Activated CD8-positive, alpha-beta memory T cell treated with anti-CD3 and anti-CD28 coated beads, Interleukin-2, amount 10 ng/mL, durations not matched to agents 7 days and 5 days (primary cell): ENCODE data around the gene CCL23. TPM values are rescaled to one million over a fixed set of nuclear protein-coding genes. Genes with fewer than 3 reads are reported as not detected.
A peak's percentile ranks its signal among the peaks of the same experiment; 100 is the strongest.
"Not testable (repeated sequence)": the region's sequence is repeated elsewhere in the genome, so short reads cannot be mapped to it uniquely, and the experiment has no call there.

Experiments
- ATAC-seq: fragments of 150-1000 bp; cut with Tn5 transposase; one replicate; pipeline ENCODE4 v1.10.0; 2021; ENCODE audit warnings: moderate library complexity
- CTCF ChIA-PET: fragments of 350-600 bp; sonication (Branson Sonifier 250); formaldehyde crosslinking; loops from one replicate; lab custom pipeline; 2021; ENCODE audit warnings: antibody characterized with exemption; lab: Charles Lee
- DNase-seq: peaks from one replicate; pipeline ENCODE4 v3.0.0-alpha.2; 2020
- H3K27ac Mint-ChIP-seq: one replicate; pipeline ENCODE4 v1.8.0; 2021; ENCODE audit warnings: mild to moderate bottlenecking, mixed read lengths
- H3K27me3 Mint-ChIP-seq: one replicate; pipeline ENCODE4 v1.8.0; 2021; ENCODE audit warnings: mixed read lengths
- H3K36me3 Mint-ChIP-seq: one replicate; pipeline ENCODE4 v1.8.0; 2021; ENCODE audit warnings: mild to moderate bottlenecking, mixed read lengths
- H3K4me1 Mint-ChIP-seq: one replicate; pipeline ENCODE4 v1.8.0; 2021; ENCODE audit warnings: mixed read lengths
- H3K4me3 Mint-ChIP-seq: one replicate; pipeline ENCODE4 v1.8.0; 2021; ENCODE audit warnings: mild to moderate bottlenecking, moderate library complexity, mixed read lengths
- H3K9me3 Mint-ChIP-seq: one replicate; pipeline ENCODE4 v1.8.0; 2022; ENCODE audit warnings: low read depth, mixed read lengths
- total RNA-seq, 2 experiments: library from RNA; stranded (reverse); gene quantifications; one replicate each; pipeline ENCODE4 v1.2.3, GENCODE V29; 2021

CCL23 gene
- total RNA-seq, 2 experiments from 2014 or later = 0.82 TPM; not detected in 1

DNA sequence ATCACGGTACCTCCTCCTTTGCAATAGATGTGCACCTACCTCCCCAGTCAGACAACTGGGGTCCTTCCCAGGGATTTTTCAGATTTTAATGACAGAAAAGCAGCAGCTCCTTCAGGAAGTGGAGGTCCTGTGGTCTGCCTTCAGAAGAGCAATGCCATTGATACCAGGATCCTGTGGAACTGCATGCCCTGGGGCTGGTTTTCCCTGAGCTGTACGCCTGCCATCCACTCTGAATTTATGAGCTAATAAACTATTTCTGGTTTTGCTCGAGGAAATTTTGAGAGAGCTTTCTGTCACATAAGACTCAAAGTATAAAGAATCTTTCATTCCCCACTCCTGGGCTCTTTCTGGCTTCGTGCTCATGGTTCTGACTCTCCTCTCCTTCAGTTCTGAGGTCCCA, 10.0 kb upstream of the CCL23 start:
- CTCF ChIA-PET = interaction anchor here (0.9 kb wide), 1 partner anchor 119 kb away, joined by 3 read pairs; no protein-coding TSS in a partner anchor
- H3K36me3 Mint-ChIP-seq = no peaks in the 10 kb centered on the region
- no peaks in the 10 kb centered on the region for H3K9me3 Mint-ChIP-seq
- DNase-seq (no peak), ATAC-seq (no peak)
- no peak overlapping the region for H3K27ac Mint-ChIP-seq
- no peak overlapping the region for H3K4me3 Mint-ChIP-seq
- peaks cover 6% of the 10 kb centered on the region for H3K27me3 Mint-ChIP-seq
- H3K4me1 Mint-ChIP-seq = no peaks in the 10 kb centered on the region

DNA sequence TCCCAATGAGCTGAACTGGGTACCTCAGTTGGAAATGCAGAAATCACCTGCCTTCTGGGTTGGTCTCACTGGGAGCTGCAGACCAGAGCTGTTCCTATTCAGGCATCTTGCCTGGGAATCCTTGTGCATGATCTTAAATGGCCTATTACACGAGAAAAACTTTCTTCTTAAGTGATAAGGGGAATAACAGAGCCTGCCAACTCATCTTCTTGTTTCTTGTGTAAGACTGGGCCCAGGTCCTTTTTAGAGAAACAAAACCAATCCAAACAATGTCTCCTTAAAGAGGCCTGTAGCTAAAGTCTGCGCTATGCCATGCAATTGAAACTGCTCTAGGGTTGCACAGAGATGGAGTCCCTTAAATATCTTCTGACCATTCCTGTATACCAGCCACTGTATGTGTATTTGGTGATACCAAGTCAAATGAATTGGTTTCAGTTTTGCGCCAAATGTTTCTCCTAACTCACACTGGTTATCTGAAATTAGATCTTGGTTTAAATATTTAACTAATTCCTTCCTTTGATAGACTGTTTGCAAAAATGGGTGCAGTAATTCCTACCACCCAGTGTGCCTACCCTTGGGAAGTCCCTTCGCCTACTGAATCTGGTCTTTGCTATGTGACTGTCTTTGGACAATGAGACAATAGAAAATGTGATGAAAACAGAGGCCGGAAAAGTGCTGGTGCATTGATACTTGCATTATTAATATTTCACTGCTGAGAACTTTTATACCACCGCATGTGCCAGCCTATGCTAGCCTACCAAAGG, 6.5 kb upstream of the CCL23 start:
- no peak for ATAC-seq
- CTCF ChIA-PET = interaction anchor here (1.3 kb wide), 1 partner anchor 48 kb away, joined by 3 read pairs; no protein-coding TSS in a partner anchor
- Mint-ChIP-seq H3K4me1 (no peaks in the 10 kb centered on the region), H3K9me3 (peaks cover 2% of the 10 kb centered on the region), H3K27ac (no peak overlapping the region), H3K4me3 (no peak overlapping the region), H3K36me3 (peaks cover 1% of the 10 kb centered on the region), H3K27me3 (peaks cover 32% of the 10 kb centered on the region)
- no peak for DNase-seq

GRCh38 chr17:36019423-36019822, 1.7 kb upstream of the CCL23 start:
- peaks cover 1% of the 10 kb centered on the region for H3K36me3 Mint-ChIP-seq
- peaks cover 5% of the 10 kb centered on the region for H3K4me1 Mint-ChIP-seq
- H3K4me3 Mint-ChIP-seq = no peak overlapping the region
- ATAC-seq = no peak
- peaks cover 2% of the 10 kb centered on the region for H3K9me3 Mint-ChIP-seq
- no peak overlapping the region for H3K27ac Mint-ChIP-seq
- CTCF ChIA-PET = interaction anchor here (0.6 to 2.5 kb wide), 3 partner anchors 43 to 169 kb away, joined by 3 to 8 read pairs (median 4); no protein-coding TSS in a partner anchor
- peaks cover 36% of the 10 kb centered on the region for H3K27me3 Mint-ChIP-seq
- no peak for DNase-seq

- H3K4me1 Mint-ChIP-seq = peaks cover 5% of the 10 kb centered on the region
Measured at GRCh38 chr17:36016555-36016954, 1.2 kb downstream of the CCL23 start.

GRCh38 chr17:36015895-36016294, 1.9 kb downstream of the CCL23 start:
- H3K27me3 Mint-ChIP-seq = peaks cover 20% of the 10 kb centered on the region
- ATAC-seq, H3K9me3 Mint-ChIP-seq, DNase-seq, H3K36me3 Mint-ChIP-seq, CTCF ChIA-PET, H3K27ac Mint-ChIP-seq, H3K4me3 Mint-ChIP-seq, H3K4me1 Mint-ChIP-seq: not testable (repeated sequence)

More at GRCh38 chr17:36016555-36016954, 1.2 kb downstream of the CCL23 start:
- DNase-seq (no peak), ATAC-seq (no peak)
- no peak overlapping the region for H3K4me3 Mint-ChIP-seq
- H3K9me3 Mint-ChIP-seq = no peaks in the 10 kb centered on the region
- no peak overlapping the region for H3K27ac Mint-ChIP-seq
- peaks cover 25% of the 10 kb centered on the region for H3K27me3 Mint-ChIP-seq
- CTCF ChIA-PET = no interaction called here
- H3K36me3 Mint-ChIP-seq = peaks cover 1% of the 10 kb centered on the region

- H3K27me3 Mint-ChIP-seq = peaks cover 10% of the 10 kb centered on the region
- H3K4me3 Mint-ChIP-seq = no peak overlapping the region
- ATAC-seq = no peak
- CTCF ChIA-PET = no interaction called here
- no peaks in the 10 kb centered on the region for H3K9me3 Mint-ChIP-seq
- DNase-seq = no peak
- H3K27ac Mint-ChIP-seq = no peak overlapping the region
- peaks cover 5% of the 10 kb centered on the region for H3K4me1 Mint-ChIP-seq
- H3K36me3 Mint-ChIP-seq = no peaks in the 10 kb centered on the region
Measured at GRCh38 chr17:36014946-36015345, 2.8 kb downstream of the CCL23 start.

GRCh38 chr17:36011201-36011600, 6.6 kb downstream of the CCL23 start:
- Mint-ChIP-seq H3K9me3 (no peaks in the 10 kb centered on the region), H3K4me3 (no peak overlapping the region), H3K4me1 (no peaks in the 10 kb centered on the region), H3K36me3 (no peaks in the 10 kb centered on the region), H3K27ac (no peak overlapping the region), H3K27me3 (no peaks in the 10 kb centered on the region)
- no peak for DNase-seq
- CTCF ChIA-PET = no interaction called here
- no peak for ATAC-seq

DNA sequence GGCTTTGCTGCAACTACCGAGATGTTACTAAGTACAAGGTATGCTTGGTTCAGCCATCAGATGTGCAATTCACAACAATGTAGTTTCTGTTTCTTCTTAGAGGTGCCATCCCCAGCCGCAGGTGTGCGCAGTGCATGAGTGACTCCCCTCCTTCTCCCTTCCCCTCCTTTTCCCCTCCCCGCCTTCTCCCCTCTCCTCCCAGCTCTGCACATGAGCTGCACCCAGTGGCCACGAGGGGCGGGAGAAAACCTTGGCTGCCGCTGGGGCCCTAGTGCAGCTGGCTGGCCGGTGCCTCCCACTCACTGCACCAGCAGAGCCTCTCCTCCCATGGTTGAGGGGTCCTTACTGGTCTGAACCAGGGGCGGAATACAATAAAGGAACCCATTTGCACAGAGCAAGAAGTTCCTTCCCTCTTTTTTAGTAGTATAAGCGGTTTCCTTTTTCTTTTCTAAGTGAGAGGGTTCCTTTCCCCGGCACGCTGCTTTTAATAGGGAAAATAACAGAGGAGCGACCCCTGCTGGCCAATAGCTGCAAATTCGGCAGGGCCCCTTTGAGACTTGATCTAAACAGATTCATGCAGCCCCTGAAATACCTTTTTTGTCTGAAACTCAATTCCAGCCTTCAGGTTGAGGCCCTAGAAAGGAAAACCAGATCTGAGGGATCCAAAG, 8.6 kb downstream of the CCL23 start:
- no peaks in the 10 kb centered on the region for H3K9me3 Mint-ChIP-seq
- CTCF ChIA-PET = interaction anchor here (0.6 to 1.6 kb wide), 6 partner anchors 16 to 141 kb away, joined by 3 to 4 read pairs (median 4); no protein-coding TSS in a partner anchor
- no peak for DNase-seq

DNA sequence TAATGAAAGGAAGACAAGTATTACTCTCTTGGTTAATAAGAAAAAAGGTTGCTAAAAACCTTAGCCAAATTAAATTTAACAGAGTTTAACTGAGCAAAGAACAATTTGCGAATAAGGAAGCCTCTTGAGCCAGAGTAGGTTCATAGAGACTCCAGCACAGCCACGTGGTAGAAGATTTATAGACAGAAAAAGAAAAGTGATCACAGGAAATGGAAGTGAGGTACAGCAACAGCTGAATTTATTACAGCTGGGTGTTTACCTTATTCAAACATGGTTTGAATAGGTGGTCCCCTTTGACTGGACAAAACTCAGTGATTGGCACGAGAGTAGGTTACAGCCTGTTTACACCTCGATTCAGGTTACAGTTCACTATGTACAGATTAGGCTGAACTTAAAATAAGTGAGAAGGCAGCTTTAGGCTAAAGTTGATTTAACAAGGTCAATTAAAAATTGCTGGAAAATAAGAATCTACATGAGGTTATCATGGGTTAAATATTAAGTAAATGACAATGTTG, 13.1 kb downstream of the CCL23 start:
- H3K4me3 Mint-ChIP-seq = no peak overlapping the region
- H3K36me3 Mint-ChIP-seq = no peaks in the 10 kb centered on the region
- no peak for DNase-seq
- peak overlapping the region; percentile 42 for H3K27ac Mint-ChIP-seq
- no peaks in the 10 kb centered on the region for H3K27me3 Mint-ChIP-seq
- no peak for ATAC-seq
- no peaks in the 10 kb centered on the region for H3K9me3 Mint-ChIP-seq
- peaks cover 12% of the 10 kb centered on the region for H3K4me1 Mint-ChIP-seq
- CTCF ChIA-PET = interaction anchor here (0.9 to 2.6 kb wide), 11 partner anchors 9 to 241 kb away, joined by 3 to 17 read pairs (median 5); partner anchors contain the start of gene CCL14

More for the DNA sequence above, 8.6 kb downstream of the CCL23 start:
- Mint-ChIP-seq H3K4me1 (peaks cover 11% of the 10 kb centered on the region), H3K36me3 (no peaks in the 10 kb centered on the region), H3K4me3 (no peak overlapping the region), H3K27me3 (no peaks in the 10 kb centered on the region), H3K27ac (no peak overlapping the region)
- no peak for ATAC-seq

DNA sequence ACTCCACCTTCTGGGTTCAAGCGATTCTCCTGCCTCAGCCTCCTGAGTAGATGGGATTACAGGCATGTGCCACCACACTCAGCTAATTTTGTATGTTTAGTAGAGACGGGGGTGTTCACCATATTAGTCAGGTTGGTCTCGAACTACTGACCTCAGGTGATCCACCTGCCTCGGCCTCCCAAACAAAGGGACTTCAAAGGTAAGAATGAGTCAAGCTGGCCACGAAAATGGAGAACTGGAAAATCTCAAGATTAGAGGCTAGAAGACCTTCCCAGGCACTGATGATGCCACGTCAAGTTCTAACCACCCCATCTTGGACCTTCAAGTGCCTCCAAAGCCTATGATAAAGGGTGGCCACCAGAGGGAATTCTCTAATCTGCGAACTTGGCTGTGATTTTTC, 15.1 kb downstream of the CCL23 start:
- H3K4me3 Mint-ChIP-seq = no peak overlapping the region
- no peak overlapping the region for H3K27ac Mint-ChIP-seq
- CTCF ChIA-PET = no interaction called here
- no peaks in the 10 kb centered on the region for H3K9me3 Mint-ChIP-seq
- no peak for ATAC-seq
- H3K27me3 Mint-ChIP-seq = no peaks in the 10 kb centered on the region
- peaks cover 12% of the 10 kb centered on the region for H3K4me1 Mint-ChIP-seq
- H3K36me3 Mint-ChIP-seq = no peaks in the 10 kb centered on the region
- DNase-seq = no peak

DNA sequence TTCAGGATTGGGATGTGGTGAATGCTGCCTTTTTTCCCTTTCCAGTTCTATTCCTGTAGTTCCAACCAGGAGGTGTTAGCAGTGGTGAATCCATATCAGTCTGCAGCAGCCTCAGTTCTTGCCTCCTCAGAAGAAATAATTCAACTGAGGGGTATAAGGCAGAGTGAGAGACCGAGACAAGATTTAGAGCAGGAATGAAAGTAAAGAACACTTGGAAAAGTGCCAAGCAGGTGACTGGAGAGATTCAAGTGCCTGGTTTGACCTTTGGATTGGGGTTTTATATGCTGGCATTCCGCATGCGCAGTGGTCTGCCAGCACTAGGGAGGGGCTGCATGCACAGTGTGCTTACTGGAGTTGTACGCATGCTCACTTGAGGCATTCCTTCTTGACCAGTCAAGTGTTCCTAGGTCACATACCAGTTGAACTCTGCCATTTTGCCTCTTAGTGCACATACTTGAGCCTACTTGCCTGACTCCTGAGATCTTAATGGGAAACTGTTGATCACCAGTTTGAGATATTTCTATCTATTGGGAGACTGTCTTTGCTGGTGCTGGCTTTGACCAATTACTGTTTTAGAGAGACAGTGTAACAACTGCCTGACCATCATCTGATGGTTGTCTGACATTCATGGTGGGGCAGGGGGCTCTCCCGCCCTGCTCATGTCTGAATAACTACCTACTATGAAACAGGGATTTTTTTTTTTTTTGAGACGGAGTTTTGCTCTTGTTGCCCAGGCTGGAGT, 15.7 kb downstream of the CCL23 start:
- no peak overlapping the region for H3K27ac Mint-ChIP-seq
- DNase-seq = no peak
- H3K4me3 Mint-ChIP-seq = no peak overlapping the region
- CTCF ChIA-PET = interaction anchor here (0.9 kb wide), 1 partner anchor 26 kb away, joined by 3 read pairs; no protein-coding TSS in a partner anchor
- H3K9me3 Mint-ChIP-seq = no peaks in the 10 kb centered on the region
- no peak for ATAC-seq
- no peaks in the 10 kb centered on the region for H3K27me3 Mint-ChIP-seq
- H3K36me3 Mint-ChIP-seq = no peaks in the 10 kb centered on the region
- peaks cover 12% of the 10 kb centered on the region for H3K4me1 Mint-ChIP-seq

GRCh38 chr17:36001110-36001771, 16.5 kb downstream of the CCL23 start, which contains the start of gene CCL15:
Gene CCL15 (minus strand): TSS chr17:36001553. CDS start chr17:36001492, 61 bp downstream.
- DNase-seq (no peak), ATAC-seq (no peak)
- CTCF ChIA-PET = interaction anchor here (0.9 kb wide), 1 partner anchor 25 kb away, joined by 3 read pairs; no protein-coding TSS in a partner anchor
- H3K27ac Mint-ChIP-seq = no peak within 1 kb of the TSS
- no peaks in the 10 kb centered on the region for H3K9me3 Mint-ChIP-seq
- H3K4me1 Mint-ChIP-seq = peaks cover 19% of the 10 kb centered on the region
- H3K27me3 Mint-ChIP-seq = no peaks in the 10 kb centered on the region
- H3K4me3 Mint-ChIP-seq = no peak within 1 kb of the TSS
- H3K36me3 Mint-ChIP-seq = no peaks in the 10 kb centered on the region
